Brain microvascular endothelial cell (primary cell): Measurements from ENCODE around the gene PSTPIP1.

Experiments
- DNase-seq: peaks from one replicate; pipeline ENCODE4 v3.0.0-alpha.2; 2020
- H3K27ac ChIP-seq: fragments of 250-450 bp; sonication (Bioruptor Pico); 2 replicates; pipeline ENCODE4 v1.5.1; 2020; ENCODE audit warnings: mild to moderate bottlenecking, moderate library complexity
- H3K27me3 ChIP-seq: fragments of 250-450 bp; sonication (Bioruptor Pico); replicated peaks from 2 replicates; pipeline ENCODE4 v1.5.1; 2020; ENCODE audit warnings: mild to moderate bottlenecking
- H3K36me3 ChIP-seq: fragments of 250-450 bp; sonication (Bioruptor Pico); replicated peaks from 2 replicates; pipeline ENCODE4 v1.5.1; 2020; ENCODE audit warnings: mild to moderate bottlenecking
- H3K4me3 ChIP-seq: 2 replicates; pipeline ENCODE4 v1.5.1; 2011; ENCODE audit warnings: low read depth, mild to moderate bottlenecking, control low read depth, low read length, moderate library complexity
- CTCF ChIP-seq: IDR thresholded peaks from 2 replicates; pipeline ENCODE4 v1.5.1; 2011; ENCODE audit warnings: low read depth, mild to moderate bottlenecking, moderate library complexity, low read length, control low read depth, inconsistent platforms; ENCODE audit errors: missing control alignments
- in situ Hi-C: cut with HindIII; loops from 2 replicates; pipeline ENCODE4 v1.10.0; 2017; ENCODE audit warnings: low sequenced_read_pairs, low pct_ligation_motif_present

The PSTPIP1 gene

GRCh38 chr15:76994971-76995945 lies at the start of gene PSTPIP1:
PSTPIP1 (plus strand) TSS chr15:76995126; CDS start chr15:76995574, 448 bp downstream.
- Histone ChIP-seq H3K36me3 (no peaks in the 10 kb centered on the region), H3K27ac (no peak within 1 kb of the TSS), H3K27me3 (no peaks in the 10 kb centered on the region), H3K4me3 (no peak within 1 kb of the TSS)
- no peak for TF ChIP-seq CTCF
- DNase-seq = no peak
- in situ Hi-C loops = no loop called here

GRCh38 chr15:76945494-76946093 lies 49.3 kb upstream of the PSTPIP1 start:
- Histone ChIP-seq H3K27me3 (no peaks in the 10 kb centered on the region), H3K27ac (no peak overlapping the region), H3K36me3 (peaks cover 7% of the 10 kb centered on the region), H3K4me3 (no peak overlapping the region)
- DNase-seq = no peak
- in situ Hi-C loops = no loop called here
- TF ChIP-seq CTCF = no peak

- DNase-seq = no peak
- no peak for TF ChIP-seq CTCF
- peaks cover 7% of the 10 kb centered on the region for H3K36me3 ChIP-seq
- no peak overlapping the region for H3K4me3 ChIP-seq
- no peak overlapping the region for H3K27ac ChIP-seq
- no peaks in the 10 kb centered on the region for H3K27me3 ChIP-seq
- in situ Hi-C loops = no loop called here
These were observed 47.5 kb upstream of the PSTPIP1 start for GRCh38 chr15:76947454-76947853.

- DNase-seq = no peak
- no peak for TF ChIP-seq CTCF
- H3K36me3 ChIP-seq = no peaks in the 10 kb centered on the region
- H3K27me3 ChIP-seq = no peaks in the 10 kb centered on the region
- H3K27ac ChIP-seq = no peak overlapping the region
- in situ Hi-C loops = no loop called here
- no peak overlapping the region for H3K4me3 ChIP-seq
These were observed 43.7 kb upstream of the PSTPIP1 start for GRCh38 chr15:76951220-76951619.

GRCh38 chr15:76953913-76954312 lies 41.0 kb upstream of the PSTPIP1 start:
- no peaks in the 10 kb centered on the region for H3K27me3 ChIP-seq
- no peak overlapping the region for H3K27ac ChIP-seq
- no peak for TF ChIP-seq CTCF
- H3K4me3 ChIP-seq = no peak overlapping the region
- H3K36me3 ChIP-seq = no peaks in the 10 kb centered on the region
- no peak for DNase-seq
- in situ Hi-C loops = no loop called here
